HEK293 (cell line): ENCODE data around the gene CEMP1.

Experiments
- CTCF ChIA-PET: fragments of 350-600 bp; formaldehyde crosslinking; extraction: SDS; loops from one replicate; lab custom pipeline; 2021; ENCODE audit warnings: antibody characterized with exemption; lab: Yijun Ruan, JAX
- POLR2A ChIA-PET: fragments of 300-600 bp; formaldehyde crosslinking; extraction: SDS; loops from one replicate; lab custom pipeline; 2020; ENCODE audit warnings: antibody characterized with exemption, inconsistent platforms; lab: Yijun Ruan, JAX
- H3K27ac ChIP-seq: fragments of 200-500 bp; sonication (Bioruptor generic); 2 replicates; pipeline ENCODE4 v1.5.1; 2014; ENCODE audit warnings: low read depth, low read length, control low read depth, inconsistent platforms; ENCODE audit errors: extremely low read depth
- H3K36me3 ChIP-seq, 2 experiments: fragments of 200-500 bp in 1 of 2; sonication (Bioruptor generic) in 1 of 2; 1 replicate in 1 of 2; 2 replicates in 1 of 2; pipeline ENCODE4 v1.5.1; 2014 to 2017; ENCODE audit warnings: inconsistent platforms in 2 of 2, low read length in 2 of 2; ENCODE audit not compliant: control insufficient read depth in 2 of 2, insufficient read depth in 1 of 2
- H3K4me1 ChIP-seq: fragments of 200-500 bp; sonication (Bioruptor generic); 2 replicates; pipeline ENCODE4 v1.5.1; 2014; ENCODE audit warnings: mild to moderate bottlenecking, low read length, inconsistent platforms; ENCODE audit not compliant: control insufficient read depth, insufficient read depth
- H3K4me3 ChIP-seq: 2 replicates; pipeline ENCODE4 v1.5.1; 2011; ENCODE audit warnings: low read depth, mild to moderate bottlenecking, control low read depth, low read length, moderate library complexity
- H3K9me3 ChIP-seq: fragments of 200-500 bp; sonication (Bioruptor generic); 2 replicates; pipeline ENCODE4 v1.5.1; 2014; ENCODE audit warnings: low read depth, low read length, inconsistent platforms; ENCODE audit not compliant: control insufficient read depth, insufficient read depth
- KLF1 ChIP-seq: fragments of 450-650 bp; formaldehyde crosslinking; IDR thresholded peaks from 2 replicates; pipeline ENCODE4 v1.5.1; 2016; ENCODE audit warnings: missing biosample characterization, missing genetic modification characterization
- SCRT2 ChIP-seq: fragments of 450-650 bp; formaldehyde crosslinking; IDR thresholded peaks from 2 replicates; pipeline ENCODE4 v1.5.1; 2016; ENCODE audit warnings: missing biosample characterization, missing genetic modification characterization
- TCF7L2 ChIP-seq: IDR thresholded peaks from 2 replicates; pipeline ENCODE4 v1.6.1; 2011; ENCODE audit warnings: low read depth, mild to moderate bottlenecking, inconsistent platforms, low read length, moderate library complexity, borderline replicate concordance
- TRIM28 ChIP-seq: IDR thresholded peaks from 2 replicates; pipeline ENCODE4 v1.6.1; 2011; ENCODE audit warnings: low read length, control low read depth, borderline replicate concordance
- ZBTB20 ChIP-seq: fragments of 450-650 bp; formaldehyde crosslinking; IDR thresholded peaks from 2 replicates; pipeline ENCODE4 v1.5.1; 2016; ENCODE audit warnings: missing biosample characterization, missing genetic modification characterization
- ZFP69B ChIP-seq: fragments of 450-650 bp; formaldehyde crosslinking; IDR thresholded peaks from 2 replicates; pipeline ENCODE4 v1.5.1; 2016; ENCODE audit warnings: missing biosample characterization, missing genetic modification characterization
- ZNF10 ChIP-seq: fragments of 450-650 bp; formaldehyde crosslinking; IDR thresholded peaks from 2 replicates; pipeline ENCODE4 v1.5.1; 2017; ENCODE audit warnings: missing biosample characterization, missing genetic modification characterization
- ZNF146 ChIP-seq: fragments of 450-650 bp; formaldehyde crosslinking; IDR thresholded peaks from 2 replicates; pipeline ENCODE4 v1.5.1; 2016; ENCODE audit warnings: missing biosample characterization, missing genetic modification characterization
- ZNF174 ChIP-seq: fragments of 450-650 bp; formaldehyde crosslinking; IDR thresholded peaks from 2 replicates; pipeline ENCODE4 v1.5.0; 2017; ENCODE audit warnings: missing biosample characterization, mild to moderate bottlenecking, missing genetic modification characterization
- ZNF239 ChIP-seq: fragments of 450-650 bp; formaldehyde crosslinking; IDR thresholded peaks from 2 replicates; pipeline ENCODE4 v1.5.1; 2016; ENCODE audit warnings: missing biosample characterization, missing genetic modification characterization
- ZNF341 ChIP-seq: fragments of 450-650 bp; formaldehyde crosslinking; IDR thresholded peaks from 2 replicates; pipeline ENCODE4; 2016; ENCODE audit warnings: low read depth, missing biosample characterization, missing genetic modification characterization
- ZNF423 ChIP-seq: fragments of 450-650 bp; formaldehyde crosslinking; IDR thresholded peaks from 2 replicates; pipeline ENCODE4 v1.5.1; 2016; ENCODE audit warnings: missing biosample characterization, missing genetic modification characterization
- ZNF501 ChIP-seq: fragments of 450-650 bp; formaldehyde crosslinking; IDR thresholded peaks from 2 replicates; pipeline ENCODE4 v1.5.1; 2016; ENCODE audit warnings: missing biosample characterization, missing genetic modification characterization
- ZNF596 ChIP-seq: fragments of 450-650 bp; IDR thresholded peaks from 2 replicates; pipeline ENCODE4 v1.5.0; 2018; ENCODE audit warnings: missing biosample characterization, mild to moderate bottlenecking, missing genetic modification characterization, moderate library complexity
- ZNF629 ChIP-seq: fragments of 450-650 bp; formaldehyde crosslinking; IDR thresholded peaks from 2 replicates; pipeline ENCODE4 v1.5.1; 2017; ENCODE audit warnings: missing biosample characterization, missing genetic modification characterization
- ZNF654 ChIP-seq: fragments of 450-650 bp; formaldehyde crosslinking; IDR thresholded peaks from 2 replicates; pipeline ENCODE4 v1.5.1; 2016; ENCODE audit warnings: low read depth, missing biosample characterization, missing genetic modification characterization
- ZNF791 ChIP-seq: fragments of 450-650 bp; formaldehyde crosslinking; IDR thresholded peaks from 2 replicates; pipeline ENCODE4 v1.5.1; 2016; ENCODE audit warnings: missing biosample characterization, missing genetic modification characterization
- ZSCAN30 ChIP-seq: fragments of 450-650 bp; IDR thresholded peaks from 2 replicates; pipeline ENCODE4 v1.5.1; 2018; ENCODE audit warnings: missing biosample characterization, mild to moderate bottlenecking, missing genetic modification characterization, moderate library complexity
- TF ChIP-seq, protein P1 (sequence below): fragments of 450-650 bp; formaldehyde crosslinking; IDR thresholded peaks from 2 replicates; pipeline ENCODE4 v1.5.1; 2017; ENCODE audit warnings: missing biosample characterization, missing genetic modification characterization
- TF ChIP-seq, protein P2 (sequence below): fragments of 450-650 bp; formaldehyde crosslinking; IDR thresholded peaks from 2 replicates; pipeline ENCODE4 v1.5.1; 2016; ENCODE audit warnings: missing biosample characterization, missing genetic modification characterization
- TF ChIP-seq, protein P3 (sequence below): fragments of 450-650 bp; formaldehyde crosslinking; IDR thresholded peaks from 2 replicates; pipeline ENCODE4 v1.5.1; 2017; ENCODE audit warnings: missing biosample characterization, mild to moderate bottlenecking, missing genetic modification characterization, moderate library complexity
- TF ChIP-seq, protein P4 (sequence below): fragments of 450-650 bp; formaldehyde crosslinking; IDR thresholded peaks from 2 replicates; pipeline ENCODE4 v1.5.1; 2016; ENCODE audit warnings: missing biosample characterization, missing genetic modification characterization
- TF ChIP-seq, protein P5 (sequence below): fragments of 450-650 bp; formaldehyde crosslinking; IDR thresholded peaks from 2 replicates; pipeline ENCODE4 v1.5.1; 2016; ENCODE audit warnings: missing biosample characterization, missing genetic modification characterization, borderline replicate concordance

Gene CEMP1

DNA sequence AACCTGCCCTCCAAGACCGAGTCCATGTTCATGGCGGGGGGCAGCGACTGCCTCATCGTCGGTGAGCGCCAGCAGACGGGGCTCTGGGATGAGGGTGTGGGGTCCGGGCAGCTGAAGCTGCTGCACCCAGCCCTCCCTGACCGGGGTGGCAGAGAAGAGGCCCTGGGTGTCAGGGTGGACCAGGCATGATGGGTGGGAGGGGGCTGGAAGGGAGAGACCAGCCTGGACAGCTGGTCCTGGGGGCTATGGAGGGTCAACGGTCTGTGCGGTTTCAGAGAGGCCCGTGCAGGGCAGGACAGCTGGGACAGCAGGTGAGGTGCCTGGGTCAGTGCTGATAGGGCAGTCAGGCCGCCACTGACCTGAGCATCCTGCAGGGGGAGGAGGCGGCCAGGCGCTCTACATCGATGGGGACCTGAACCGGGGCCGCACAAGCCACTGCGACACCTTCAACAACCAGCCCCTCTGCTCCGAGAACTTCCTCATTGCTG lies 30.7 kb downstream of the CEMP1 start:
- no peak overlapping the region for H3K27ac ChIP-seq
- TF ChIP-seq ZNF146 (tag by site-specific recombination) (0 out of 2 replicates have a peak, but pooled peaks have one; percentile 2), ZNF596 (tag by site-specific recombination) (no peak), TRIM28 (no peak), SCRT2 (no peak)
- no peaks in the 10 kb centered on the region for H3K9me3 ChIP-seq
- peaks cover 0 to 39% of the 10 kb centered on the region in 2 experiments; a peak in 1 of 3 replicates for H3K36me3 ChIP-seq
- H3K4me3 ChIP-seq: no peak overlapping the region
- H3K4me1 ChIP-seq: peaks cover 7% of the 10 kb centered on the region
- ChIA-PET POLR2A (interaction anchor here (1.2 to 2.1 kb wide), 5 partner anchors 26 to 345 kb away, joined by 4 to 27 read pairs (median 8); partner anchors contain the start of genes TBC1D24 and TRAF7), CTCF (interaction anchor here (0.6 to 2.6 kb wide), 18 partner anchors 8 to 305 kb away, joined by 3 to 28 read pairs (median 4); partner anchors contain the start of genes ATP6V0C, CASKIN1, CEMP1 and TEDC2)

DNA sequence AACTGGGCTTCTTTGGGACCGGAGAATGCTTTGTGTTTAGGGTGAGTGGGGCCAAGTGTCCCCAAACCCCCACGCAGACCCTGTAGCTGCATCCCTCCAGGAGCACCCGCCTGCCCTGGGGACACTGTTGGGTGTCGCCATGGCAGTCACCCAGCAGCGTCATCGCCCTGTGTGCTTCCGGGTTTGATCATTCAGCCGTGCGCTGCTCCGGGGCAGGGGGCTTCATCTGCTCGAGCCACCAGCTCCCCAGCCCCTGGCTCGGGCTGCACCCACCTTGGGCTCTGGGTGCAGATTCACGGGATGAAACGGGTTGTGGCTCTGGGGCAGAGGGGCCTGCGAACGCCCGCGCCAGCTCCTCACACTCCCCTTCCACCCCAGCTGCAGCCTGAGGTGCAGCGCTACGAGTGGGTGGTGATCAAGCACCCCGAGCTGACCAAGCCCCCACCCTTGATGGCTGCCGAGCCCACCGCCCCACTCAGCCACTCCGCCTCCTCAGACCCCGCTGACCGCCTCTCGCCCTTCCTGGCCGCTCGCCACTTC lies 31.2 kb downstream of the CEMP1 start:
- peaks cover 7% of the 10 kb centered on the region for H3K4me1 ChIP-seq
- TF ChIP-seq ZNF239 (tag by site-specific recombination) (no peak), ZNF629 (tag by site-specific recombination) (no peak), ZNF174 (no peak), ZBTB20 (tag by site-specific recombination) (no peak), ZNF654 (tag by site-specific recombination) (no peak), ZFP69B (tag by site-specific recombination) (no peak), ZSCAN30 (tag by site-specific recombination) (no peak), ZNF10 (no peak), ZNF341 (no peak), ZNF501 (tag by site-specific recombination) (no peak), ZNF791 (tag by site-specific recombination) (no peak), KLF1 (tag by site-specific recombination) (no peak), ZNF423 (no peak), TCF7L2 (no peak)
- TF ChIP-seq, protein P1, sequence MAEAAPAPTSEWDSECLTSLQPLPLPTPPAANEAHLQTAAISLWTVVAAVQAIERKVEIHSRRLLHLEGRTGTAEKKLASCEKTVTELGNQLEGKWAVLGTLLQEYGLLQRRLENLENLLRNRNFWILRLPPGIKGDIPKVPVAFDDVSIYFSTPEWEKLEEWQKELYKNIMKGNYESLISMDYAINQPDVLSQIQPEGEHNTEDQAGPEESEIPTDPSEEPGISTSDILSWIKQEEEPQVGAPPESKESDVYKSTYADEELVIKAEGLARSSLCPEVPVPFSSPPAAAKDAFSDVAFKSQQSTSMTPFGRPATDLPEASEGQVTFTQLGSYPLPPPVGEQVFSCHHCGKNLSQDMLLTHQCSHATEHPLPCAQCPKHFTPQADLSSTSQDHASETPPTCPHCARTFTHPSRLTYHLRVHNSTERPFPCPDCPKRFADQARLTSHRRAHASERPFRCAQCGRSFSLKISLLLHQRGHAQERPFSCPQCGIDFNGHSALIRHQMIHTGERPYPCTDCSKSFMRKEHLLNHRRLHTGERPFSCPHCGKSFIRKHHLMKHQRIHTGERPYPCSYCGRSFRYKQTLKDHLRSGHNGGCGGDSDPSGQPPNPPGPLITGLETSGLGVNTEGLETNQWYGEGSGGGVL (tag by site-specific recombination): no peak
- TF ChIP-seq, protein P2, sequence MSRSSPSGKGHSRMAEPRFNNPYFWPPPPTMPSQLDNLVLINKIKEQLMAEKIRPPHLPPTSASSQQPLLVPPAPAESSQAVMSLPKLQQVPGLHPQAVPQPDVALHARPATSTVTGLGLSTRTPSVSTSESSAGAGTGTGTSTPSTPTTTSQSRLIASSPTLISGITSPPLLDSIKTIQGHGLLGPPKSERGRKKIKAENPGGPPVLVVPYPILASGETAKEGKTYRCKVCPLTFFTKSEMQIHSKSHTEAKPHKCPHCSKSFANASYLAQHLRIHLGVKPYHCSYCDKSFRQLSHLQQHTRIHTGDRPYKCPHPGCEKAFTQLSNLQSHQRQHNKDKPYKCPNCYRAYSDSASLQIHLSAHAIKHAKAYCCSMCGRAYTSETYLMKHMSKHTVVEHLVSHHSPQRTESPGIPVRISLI (tag by site-specific recombination): no peak
- TF ChIP-seq, protein P3, sequence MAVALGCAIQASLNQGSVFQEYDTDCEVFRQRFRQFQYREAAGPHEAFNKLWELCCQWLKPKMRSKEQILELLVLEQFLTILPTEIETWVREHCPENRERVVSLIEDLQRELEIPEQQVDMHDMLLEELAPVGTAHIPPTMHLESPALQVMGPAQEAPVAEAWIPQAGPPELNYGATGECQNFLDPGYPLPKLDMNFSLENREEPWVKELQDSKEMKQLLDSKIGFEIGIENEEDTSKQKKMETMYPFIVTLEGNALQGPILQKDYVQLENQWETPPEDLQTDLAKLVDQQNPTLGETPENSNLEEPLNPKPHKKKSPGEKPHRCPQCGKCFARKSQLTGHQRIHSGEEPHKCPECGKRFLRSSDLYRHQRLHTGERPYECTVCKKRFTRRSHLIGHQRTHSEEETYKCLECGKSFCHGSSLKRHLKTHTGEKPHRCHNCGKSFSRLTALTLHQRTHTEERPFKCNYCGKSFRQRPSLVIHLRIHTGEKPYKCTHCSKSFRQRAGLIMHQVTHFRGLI (tag by site-specific recombination): no peak
- TF ChIP-seq, protein P4, sequence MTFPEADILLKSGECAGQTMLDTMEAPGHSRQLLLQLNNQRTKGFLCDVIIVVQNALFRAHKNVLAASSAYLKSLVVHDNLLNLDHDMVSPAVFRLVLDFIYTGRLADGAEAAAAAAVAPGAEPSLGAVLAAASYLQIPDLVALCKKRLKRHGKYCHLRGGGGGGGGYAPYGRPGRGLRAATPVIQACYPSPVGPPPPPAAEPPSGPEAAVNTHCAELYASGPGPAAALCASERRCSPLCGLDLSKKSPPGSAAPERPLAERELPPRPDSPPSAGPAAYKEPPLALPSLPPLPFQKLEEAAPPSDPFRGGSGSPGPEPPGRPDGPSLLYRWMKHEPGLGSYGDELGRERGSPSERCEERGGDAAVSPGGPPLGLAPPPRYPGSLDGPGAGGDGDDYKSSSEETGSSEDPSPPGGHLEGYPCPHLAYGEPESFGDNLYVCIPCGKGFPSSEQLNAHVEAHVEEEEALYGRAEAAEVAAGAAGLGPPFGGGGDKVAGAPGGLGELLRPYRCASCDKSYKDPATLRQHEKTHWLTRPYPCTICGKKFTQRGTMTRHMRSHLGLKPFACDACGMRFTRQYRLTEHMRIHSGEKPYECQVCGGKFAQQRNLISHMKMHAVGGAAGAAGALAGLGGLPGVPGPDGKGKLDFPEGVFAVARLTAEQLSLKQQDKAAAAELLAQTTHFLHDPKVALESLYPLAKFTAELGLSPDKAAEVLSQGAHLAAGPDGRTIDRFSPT (tag by site-specific recombination): no peak
- TF ChIP-seq, protein P5, sequence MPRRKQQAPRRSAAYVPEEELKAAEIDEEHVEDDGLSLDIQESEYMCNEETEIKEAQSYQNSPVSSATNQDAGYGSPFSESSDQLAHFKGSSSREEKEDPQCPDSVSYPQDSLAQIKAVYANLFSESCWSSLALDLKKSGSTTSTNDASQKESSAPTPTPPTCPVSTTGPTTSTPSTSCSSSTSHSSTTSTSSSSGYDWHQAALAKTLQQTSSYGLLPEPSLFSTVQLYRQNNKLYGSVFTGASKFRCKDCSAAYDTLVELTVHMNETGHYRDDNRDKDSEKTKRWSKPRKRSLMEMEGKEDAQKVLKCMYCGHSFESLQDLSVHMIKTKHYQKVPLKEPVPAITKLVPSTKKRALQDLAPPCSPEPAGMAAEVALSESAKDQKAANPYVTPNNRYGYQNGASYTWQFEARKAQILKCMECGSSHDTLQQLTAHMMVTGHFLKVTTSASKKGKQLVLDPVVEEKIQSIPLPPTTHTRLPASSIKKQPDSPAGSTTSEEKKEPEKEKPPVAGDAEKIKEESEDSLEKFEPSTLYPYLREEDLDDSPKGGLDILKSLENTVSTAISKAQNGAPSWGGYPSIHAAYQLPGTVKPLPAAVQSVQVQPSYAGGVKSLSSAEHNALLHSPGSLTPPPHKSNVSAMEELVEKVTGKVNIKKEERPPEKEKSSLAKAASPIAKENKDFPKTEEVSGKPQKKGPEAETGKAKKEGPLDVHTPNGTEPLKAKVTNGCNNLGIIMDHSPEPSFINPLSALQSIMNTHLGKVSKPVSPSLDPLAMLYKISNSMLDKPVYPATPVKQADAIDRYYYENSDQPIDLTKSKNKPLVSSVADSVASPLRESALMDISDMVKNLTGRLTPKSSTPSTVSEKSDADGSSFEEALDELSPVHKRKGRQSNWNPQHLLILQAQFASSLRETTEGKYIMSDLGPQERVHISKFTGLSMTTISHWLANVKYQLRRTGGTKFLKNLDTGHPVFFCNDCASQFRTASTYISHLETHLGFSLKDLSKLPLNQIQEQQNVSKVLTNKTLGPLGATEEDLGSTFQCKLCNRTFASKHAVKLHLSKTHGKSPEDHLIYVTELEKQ (tag by site-specific recombination): no peak
- CTCF ChIA-PET: interaction anchor here (0.6 to 2.6 kb wide), 2 partner anchors 32 to 305 kb away, joined by 3 to 28 read pairs; partner anchors contain the start of gene CASKIN1
- no peak overlapping the region for H3K27ac ChIP-seq
- H3K9me3 ChIP-seq: no peaks in the 10 kb centered on the region
- POLR2A ChIA-PET: interaction anchor here (0.6 kb wide), 1 partner anchor 45 kb away, joined by 3 read pairs; no protein-coding TSS in a partner anchor
- H3K4me3 ChIP-seq: no peak overlapping the region
- peaks cover 0 to 39% of the 10 kb centered on the region in 2 experiments; a peak in 1 of 3 replicates for H3K36me3 ChIP-seq
